ENCODE measurements around the gene PET100.
"Not testable (repeated sequence)": the region's sequence is repeated elsewhere in the genome, so short reads cannot be mapped to it uniquely, and the experiment has no call there.

Gene PET100

GRCh38 chr19:7635670-7636069 lies 6.1 kb downstream of the PET100 start:
- DNase-seq, result no peak

DNA sequence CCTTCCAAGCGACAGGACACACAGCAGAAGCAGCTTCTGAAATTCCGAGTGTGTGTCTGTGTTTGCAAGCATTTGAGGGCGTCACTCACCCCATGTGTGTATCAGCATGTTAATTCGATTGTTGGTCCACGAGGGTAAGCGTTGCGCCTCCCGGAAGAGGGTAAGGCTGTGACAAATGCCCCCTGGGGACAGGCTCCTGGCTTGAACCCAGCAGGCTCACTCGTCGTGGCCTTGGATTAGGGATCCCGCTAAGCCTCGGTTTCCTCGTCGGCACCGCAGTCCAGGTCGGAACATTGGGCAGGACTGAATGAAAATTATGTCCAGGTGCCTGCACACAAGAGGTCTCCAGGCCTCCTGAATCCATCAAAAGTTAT lies 6.7 kb downstream of the PET100 start:
- no peak for DNase-seq

GRCh38 chr19:7636691-7637373 lies 7.2 kb downstream of the PET100 start, which contains the start of gene STXBP2:
Gene STXBP2 (plus strand): TSS chr19:7637110. CDS start chr19:7637150, 40 bp downstream.
- DNase-seq, result no peak

GRCh38 chr19:7637374-7638256 lies 8.0 kb downstream of the PET100 start:
- no peak for DNase-seq

DNA sequence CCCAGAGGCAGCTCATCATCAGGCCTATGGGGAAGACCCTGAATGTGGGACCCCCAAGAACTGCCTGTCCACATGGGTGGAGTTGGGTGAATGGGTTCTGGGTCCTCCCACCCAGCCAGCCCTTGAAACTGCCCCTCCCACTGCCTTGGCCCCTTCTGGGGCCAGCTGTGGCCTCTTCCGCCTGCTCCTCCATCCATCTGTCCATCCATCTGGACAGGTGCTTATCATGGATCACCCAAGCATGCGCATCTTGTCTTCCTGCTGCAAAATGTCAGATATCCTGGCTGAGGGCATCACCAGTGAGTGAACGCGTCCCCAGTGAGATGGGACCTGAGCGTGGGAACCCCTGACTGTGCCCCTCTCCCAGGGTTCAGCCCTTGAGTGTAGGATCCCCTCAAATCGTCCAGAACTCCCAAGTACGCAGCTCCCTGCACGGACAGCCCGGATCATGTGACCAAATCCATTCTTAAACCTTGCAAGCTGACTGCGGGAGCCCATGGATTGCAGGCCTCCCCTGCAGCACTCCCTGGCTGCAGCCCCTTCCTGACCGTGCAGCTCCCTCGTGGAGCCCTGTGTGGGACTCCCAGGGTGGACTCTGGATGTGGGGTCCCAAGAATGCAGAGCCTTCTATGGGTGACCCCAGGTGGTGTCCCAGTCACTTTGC lies 9.3 kb downstream of the PET100 start:
- no peak for DNase-seq

DNA sequence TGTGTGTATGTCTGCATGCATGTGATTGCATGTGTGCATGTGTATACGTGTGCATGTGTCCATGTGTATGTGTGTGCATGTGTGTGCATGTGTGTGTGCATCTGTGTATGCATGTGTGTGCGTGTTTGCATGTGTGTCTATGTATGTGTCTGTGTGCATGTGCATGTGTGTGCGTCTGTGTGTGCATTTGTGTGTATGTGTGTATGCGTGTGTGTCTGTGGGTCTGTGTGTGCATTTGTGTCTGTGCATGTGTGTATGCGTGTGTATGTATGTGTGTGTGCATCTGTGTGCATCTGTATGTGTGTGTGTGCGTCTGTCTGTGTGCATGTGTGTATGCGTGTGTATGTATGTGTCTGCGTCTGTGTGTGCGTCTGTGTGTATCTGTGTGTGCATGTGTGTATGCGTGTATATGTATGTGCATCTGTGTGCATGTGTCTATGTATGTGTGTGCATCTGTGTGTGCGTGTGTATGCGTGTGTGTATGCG lies 10.3 kb downstream of the PET100 start:
- no peak for DNase-seq

DNA sequence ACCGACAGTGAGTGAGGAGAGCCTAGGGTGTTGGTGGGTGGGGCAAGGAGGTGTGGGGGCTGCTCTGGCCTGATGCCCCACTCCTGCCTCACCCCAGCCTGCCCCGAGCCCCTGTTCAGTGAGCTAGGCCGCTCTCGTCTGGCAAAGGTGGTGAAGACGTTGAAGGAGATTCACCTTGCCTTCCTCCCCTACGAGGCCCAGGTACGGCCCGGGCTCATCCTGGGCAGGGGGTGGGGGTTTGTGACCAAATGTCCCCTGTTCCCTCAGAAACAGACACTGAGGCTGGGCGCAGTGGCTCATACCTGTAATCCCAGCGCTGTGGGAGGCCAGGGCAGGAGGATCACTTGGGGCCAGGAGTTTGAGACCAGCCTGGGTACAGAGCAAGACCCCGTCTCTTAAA lies 11.2 kb downstream of the PET100 start:
- no peak for DNase-seq

DNA sequence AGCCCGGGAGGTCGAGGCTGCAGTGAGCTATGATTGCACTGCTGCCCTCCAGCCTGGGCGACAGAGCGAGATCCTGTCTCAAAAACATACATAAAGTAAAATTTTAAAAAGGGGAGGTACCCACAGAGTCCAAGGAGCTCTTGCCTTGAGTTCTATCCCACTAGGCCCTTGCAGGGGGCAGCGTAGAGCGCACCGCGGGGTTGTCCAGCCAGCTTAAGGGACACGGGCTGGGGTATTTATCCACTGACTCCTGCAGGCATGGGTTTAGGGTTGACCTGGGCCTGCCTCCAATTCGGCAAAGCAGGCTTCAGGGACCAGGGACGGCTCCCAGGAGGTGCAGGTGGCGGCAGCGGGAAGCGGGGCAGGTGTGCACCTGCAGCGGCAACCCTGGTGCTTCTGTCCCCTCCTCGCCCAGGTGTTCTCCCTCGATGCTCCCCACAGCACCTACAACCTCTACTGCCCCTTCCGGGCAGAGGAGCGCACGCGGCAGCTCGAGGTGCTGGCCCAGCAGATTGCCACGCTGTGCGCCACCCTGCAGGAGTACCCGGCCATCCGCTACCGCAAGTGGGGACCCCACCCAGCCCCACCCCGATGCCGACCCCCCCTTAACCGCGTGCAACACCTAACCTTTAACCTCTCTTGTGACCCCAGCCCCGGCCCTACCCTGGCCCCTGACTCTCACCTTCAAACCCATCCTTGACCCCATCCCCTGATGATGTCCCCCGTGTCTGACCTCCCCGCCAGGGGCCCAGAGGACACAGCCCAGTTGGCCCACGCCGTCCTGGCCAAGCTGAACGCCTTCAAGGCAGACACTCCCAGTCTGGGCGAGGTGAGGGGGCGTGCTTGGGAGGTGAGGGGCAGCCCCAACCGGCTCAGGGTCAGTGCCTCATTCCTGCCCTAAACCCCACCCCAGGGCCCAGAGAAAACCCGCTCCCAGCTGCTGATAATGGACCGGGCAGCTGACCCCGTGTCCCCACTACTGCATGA lies 12.0 kb downstream of the PET100 start:
- no peak for DNase-seq

DNA sequence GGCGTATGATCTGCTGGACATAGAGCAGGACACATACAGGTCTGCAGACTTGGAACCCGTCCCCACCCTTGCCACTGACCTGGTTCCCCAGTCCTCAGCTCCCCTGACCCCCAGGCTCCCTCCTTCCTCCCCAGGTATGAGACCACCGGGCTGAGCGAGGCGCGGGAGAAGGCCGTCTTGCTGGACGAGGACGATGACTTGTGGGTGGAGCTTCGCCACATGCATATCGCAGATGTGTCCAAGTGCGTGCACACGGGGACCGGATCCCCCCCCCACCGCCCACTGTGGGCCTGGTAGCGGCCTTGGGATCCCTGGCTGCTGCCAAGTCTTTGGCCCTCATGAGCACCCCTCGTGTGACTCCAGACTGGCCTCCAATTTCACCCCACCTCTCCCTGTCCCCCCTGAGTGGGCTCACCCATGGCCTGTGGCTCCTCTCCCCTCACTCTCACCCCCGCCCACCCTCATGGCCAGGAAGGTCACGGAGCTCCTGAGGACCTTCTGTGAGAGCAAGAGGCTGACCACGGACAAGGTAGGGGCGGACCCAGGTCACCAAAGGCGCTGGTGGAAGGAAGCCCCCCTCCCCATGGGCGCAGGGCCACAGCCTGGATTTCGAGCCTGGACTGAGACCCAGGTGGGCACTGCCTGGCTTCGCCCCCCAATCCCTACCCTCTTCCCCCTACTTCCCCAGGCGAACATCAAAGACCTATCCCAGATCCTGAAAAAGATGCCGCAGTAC lies 12.9 kb downstream of the PET100 start:
- DNase-seq, result no peak

GRCh38 chr19:7643031-7643415 lies 13.4 kb downstream of the PET100 start:
- DNase-seq, result no peak

GRCh38 chr19:7643629-7644549 lies 14.3 kb downstream of the PET100 start:
- not testable (repeated sequence) for DNase-seq

DNA sequence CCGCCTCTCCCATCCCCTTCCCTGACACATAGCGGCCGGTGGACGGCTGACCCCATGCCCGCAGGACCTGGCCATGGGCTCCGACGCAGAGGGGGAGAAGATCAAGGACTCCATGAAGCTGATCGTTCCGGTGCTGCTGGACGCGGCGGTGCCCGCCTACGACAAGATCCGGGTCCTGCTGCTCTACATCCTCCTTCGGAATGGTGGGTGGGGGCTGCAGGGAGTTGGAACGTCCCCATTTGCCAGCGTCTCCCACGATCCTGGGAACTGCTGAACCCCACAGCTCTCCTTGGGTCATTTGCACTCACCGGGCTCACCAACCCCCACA lies 14.9 kb downstream of the PET100 start:
- DNase-seq, result no peak

- DNase-seq, result no peak
Measured at GRCh38 chr19:7645163-7645562, 15.6 kb downstream of the PET100 start.

- no peak for DNase-seq
Measured at GRCh38 chr19:7645656-7646425, 16.2 kb downstream of the PET100 start.

GRCh38 chr19:7646426-7646700 lies 16.8 kb downstream of the PET100 start:
- DNase-seq, result no peak

GRCh38 chr19:7647156-7647555 lies 17.6 kb downstream of the PET100 start:
- DNase-seq, result no peak

DNA sequence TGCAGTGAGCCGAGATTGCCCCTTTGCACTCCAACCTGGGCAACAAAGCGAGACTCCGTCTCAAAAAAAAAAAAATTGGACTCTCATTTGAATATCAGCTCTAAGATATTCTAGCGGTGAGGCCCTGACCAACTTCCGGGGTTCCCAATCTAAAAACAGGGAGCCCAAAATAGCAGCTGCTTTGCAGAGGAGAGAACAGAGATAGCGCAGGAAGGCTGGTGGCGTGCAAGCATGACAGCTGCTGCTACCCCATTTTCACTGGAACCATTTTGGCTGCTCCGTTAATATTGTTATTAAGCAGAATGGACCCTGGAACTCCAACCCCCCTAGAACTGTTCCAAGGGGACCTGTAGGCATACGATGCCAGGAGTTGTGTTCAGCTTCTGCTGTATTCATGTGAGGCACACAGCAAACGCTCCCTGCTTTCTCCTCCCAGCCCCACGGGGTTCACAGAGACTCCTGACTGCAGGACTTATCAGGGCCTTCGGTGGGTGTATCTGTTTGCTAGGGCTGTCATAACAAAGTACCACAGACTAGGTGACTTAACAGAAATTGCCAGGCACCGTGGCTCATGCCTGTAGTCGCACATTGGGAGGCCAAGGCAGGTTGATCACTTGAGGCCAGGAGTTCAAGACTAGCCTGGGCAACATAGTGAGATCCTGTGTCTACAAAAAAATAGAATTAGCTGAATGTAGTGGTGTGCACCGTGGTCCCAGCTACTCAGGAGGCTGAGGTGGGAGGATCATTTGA lies 18.8 kb downstream of the PET100 start:
- no peak for DNase-seq

DNA sequence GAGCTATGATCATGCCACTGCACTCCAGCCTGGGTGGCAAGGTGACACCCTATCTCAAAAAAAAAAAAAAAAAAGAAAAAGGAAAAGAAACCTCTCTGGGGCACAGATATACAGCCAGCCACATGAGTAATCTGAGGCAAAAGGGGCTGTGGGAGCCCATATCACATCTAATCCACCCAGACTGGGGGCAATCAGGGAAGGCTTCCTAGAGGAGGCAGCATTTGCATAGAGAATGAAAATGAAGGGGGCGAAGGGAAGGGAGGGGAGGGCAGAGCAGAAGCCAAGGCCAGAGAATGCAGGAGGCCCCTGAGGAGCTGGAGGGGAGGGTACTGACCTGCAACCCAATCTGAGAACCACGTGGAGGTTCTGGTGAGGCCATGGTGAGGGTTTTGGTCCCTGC lies 20.6 kb downstream of the PET100 start:
- no peak for DNase-seq

- DNase-seq, result peak; percentile 16
Measured at GRCh38 chr19:7652061-7652641, 22.6 kb downstream of the PET100 start.

Data from NCI-H446 treated with DMSO at 0.1 percent for 48 hours (cell line).